Islet of Langerhans (tissue), 1 donor: ENCODE data around the gene HOXA11.

Experiments used
- FAIRE-seq: peaks from one replicate; lab custom pipeline; 2011; peaks lifted over from hg19 to GRCh38; lab: Jason Lieb, UNC

Gene HOXA11

DNA sequence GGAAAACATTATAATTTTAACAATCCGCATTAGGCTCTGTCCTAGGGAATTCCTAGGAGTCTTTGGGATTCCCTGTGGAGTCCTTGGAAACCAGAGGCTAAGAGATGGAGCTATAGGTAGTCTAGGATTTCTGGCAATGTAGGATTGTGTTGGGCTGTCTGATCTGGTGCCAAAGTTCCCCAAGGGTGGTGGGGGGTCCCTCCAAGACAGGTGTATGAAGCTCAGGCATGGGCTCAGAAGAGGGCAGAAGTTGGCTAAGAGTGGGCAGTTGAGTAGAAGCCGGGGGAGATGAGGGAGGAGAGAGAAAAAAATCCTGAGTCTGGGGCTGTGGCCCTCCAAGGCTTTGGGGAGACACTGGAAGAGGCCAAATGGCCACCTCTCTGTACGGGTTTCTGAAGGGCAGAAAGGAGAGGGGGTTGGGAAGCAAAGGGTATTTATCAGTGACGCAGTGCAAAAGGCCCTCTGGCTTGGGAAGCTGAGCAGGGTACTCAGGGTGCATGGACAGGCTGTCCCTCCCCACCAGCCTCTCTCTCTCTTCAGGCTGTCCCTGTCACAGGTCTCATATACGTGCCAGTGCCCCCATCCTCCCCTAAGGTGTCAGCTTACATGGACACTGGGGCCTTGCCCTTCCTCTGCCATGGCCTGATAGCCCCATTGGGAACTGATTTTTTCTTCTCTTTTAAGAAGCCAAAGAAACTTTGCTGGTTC, 38.4 kb downstream of the HOXA11 start:
- FAIRE-seq: no peak

DNA sequence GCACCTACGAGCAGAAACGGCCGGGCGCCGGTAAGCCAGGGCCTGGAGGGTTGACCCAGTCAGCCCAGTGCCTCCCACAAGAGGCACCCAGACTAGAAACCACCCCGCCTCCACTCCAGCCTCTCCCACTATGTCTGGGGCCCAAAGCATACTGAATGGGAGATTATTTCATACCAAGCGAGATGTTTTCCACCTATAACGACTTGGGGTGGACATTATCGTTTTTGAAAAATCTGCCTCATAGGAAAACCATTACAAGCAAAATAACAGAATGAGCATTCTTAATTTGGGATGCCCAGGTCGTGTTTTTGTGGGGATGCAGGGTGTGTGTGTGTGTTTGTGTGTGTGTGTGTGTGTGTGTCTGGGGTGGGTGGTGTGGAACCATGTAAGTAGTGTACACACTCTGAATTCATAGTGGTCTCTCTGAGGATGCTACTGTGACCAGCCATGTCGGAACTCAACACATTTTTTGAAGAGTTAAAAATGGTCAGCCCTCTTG, 39.1 kb downstream of the HOXA11 start:
- FAIRE-seq: no peak

DNA sequence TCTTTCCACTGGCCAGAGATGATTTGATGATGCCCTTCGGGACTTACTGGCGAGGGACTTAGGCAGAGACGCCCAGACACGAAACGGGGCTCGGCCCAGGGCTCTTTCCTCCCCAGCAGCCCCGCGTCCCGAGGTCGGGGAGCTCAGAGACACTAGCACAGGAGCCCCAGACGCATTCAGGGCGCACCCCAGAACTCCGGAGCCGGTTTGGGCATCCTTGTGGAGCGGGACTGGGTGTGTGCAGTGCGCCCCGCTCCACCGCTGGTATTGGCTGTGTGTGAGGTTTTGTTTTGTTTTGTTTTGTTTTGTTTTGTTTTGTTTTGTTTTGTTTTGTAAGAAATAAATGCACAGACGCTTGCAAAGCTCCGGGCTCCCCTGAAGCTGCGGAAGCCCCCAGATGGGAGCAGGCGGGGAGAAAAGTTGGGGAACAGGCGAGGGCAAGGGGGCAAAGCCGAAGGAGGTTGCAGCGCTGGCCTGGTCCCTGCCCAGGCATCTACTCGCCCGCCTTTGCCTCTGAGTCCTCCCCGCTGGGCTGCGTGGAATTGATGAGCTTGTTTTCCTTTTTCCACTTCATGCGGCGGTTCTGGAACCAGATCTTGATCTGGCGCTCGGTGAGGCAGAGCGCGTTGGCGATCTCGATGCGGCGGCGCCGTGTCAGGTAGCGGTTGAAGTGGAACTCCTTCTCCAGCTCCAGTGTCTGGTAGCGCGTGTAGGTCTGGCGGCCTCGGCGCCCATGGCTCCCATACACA, 39.7 kb downstream of the HOXA11 start:
- FAIRE-seq: no peak

DNA sequence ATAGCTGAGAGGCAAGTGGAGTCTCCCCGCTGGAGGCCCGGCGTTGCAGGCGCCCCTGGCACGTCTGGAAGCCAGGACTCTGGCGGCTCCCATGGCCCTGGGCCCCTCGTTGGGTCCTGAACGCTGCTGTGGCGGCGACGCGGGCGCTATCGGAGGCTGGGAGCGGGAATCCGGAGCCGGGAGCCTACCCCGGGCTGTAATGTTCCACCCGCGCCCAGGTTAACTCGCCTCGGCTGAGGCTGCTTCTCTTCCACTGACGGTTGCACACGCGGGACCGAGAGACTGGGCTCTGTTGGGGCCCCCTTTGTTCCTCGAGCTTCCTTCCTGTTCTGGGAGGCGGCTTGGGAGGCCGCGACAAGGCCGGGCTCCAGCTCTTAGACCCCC, 40.3 kb downstream of the HOXA11 start:
- FAIRE-seq: no peak

DNA sequence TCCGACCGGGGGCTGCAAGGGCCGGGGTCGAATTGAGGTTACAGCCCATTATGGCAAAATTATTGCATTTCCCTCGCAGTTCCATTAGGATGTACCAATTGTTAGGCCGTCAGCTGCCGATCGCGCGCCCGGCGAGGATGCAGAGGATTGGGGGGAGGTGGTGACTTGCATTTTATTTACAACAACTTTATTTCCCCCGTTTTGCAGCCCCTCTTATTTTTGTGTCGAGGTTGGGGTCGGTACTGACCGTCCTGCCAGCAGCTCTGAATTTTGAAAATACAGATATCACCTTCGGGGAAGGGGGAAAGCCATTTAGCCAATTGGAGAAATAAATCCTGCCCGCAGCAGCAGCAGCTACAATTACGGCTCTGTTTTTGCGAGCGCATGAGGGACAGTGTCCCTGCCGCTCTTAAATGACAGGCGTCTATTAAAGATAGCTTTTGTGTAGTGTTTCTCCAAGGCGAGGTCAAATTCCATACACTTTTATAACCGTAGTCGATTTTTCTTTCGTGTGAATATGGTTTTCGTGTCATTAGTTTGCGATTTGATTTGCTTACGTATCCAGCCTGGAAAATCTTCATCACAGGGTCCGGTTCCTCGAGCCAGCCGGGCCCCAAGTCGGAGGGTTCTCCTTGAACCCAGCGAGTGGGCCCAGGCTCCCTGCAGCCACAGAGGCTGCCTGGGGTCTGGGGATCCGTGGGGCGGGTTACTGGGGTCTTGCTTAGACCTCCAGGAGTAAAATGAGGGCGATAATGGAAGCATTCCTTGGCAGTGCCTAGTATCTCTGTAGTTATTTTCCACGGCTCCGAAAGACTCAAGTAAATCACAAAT, 40.9 kb downstream of the HOXA11 start:
- no peak for FAIRE-seq

DNA sequence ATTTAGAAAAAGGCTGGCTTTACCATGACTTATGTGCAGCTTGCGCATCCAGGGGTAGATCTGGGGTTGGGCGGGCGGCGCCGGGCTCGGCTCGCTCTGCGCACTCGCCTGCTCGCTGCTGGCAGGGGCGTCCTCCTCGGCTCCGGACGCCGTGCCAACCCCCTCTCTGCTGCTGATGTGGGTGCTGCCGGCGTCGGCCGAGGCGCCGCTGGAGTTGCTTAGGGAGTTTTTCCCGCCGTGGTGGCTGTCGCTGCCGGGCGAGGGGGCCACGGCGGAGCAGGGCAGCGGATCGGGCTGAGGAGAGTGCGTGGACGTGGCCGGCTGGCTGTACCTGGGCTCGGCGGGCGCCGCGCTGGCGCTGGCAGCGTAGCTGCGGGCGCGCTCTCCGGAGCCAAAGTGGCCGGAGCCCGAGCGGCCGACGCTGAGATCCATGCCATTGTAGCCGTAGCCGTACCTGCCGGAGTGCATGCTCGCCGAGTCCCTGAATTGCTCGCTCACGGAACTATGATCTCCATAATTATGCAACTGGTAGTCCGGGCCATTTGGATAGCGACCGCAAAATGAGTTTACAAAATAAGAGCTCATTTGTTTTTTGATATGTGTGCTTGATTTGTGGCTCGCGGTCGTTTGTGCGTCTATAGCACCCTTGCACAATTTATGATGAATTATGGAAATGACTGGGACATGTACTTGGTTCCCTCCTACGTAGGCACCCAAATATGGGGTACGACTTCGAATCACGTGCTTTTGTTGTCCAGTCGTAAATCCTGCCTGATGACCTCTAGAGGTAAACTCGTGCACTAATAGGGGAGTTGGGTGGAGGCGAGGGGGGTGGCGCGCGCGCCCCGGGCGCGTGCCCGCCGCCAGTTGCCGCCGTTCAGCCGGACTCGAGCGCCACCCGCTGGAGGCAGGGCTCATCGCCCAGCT, 41.7 kb downstream of the HOXA11 start, which contains the start of gene HOXA5:
HOXA5 (minus strand) TSS at position 659 of the 927 bp plus-strand sequence; CDS start at position 585, 74 bp downstream.
- FAIRE-seq: no peak

DNA sequence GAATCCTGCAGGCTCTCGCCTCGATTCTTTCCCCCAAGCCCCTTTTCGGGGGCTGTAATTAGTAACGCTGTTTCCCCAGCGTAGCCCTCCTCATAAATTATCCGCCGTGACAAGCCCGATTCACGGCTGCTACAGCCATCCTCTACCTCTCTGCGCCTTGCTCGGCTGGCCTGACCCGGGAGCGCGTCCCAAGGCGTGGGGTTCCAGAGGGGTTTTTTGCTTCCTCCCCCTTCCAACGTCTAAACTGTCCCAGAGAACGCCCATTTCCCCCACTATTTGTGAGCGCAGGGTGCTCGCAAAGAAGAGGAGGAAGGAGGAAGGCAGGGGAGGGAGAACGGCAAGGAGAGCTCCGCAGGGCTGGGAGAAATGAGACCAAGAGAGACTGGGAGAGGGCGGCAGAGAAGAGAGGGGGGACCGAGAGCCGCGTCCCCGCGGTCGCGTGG, 42.4 kb downstream of the HOXA11 start:
- FAIRE-seq: no peak

DNA sequence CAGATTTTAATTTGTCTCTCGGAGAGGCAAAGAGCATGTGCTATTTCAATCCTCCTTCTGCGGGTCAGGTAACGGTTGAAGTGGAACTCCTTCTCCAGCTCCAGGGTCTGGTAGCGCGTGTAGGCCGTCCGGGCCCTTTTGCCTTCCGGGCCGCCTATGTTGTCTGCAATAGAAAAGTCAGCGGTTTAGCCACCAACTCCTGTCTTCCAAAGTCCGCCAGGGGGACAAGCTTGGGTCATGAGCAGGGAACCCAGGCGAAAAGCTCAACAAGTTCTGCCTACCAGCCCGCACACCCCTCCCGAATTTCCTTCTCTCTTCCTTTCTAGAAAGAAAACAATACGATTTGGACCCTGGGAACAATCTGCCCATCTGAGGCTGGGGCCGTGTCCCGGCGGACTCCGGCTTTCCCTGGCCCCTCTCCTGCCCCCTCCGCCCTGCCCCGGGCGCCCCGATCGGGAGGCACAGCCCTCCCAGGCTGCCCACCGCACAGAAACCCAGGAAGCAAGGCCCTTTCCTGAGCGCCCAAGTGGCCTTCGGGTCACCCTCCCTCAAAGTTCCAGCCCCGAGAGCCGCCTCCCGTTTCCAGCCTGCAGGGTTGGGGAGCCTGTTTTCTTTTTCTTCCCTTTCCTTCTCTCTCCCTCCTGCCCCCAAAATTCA, 43.0 kb downstream of the HOXA11 start:
- FAIRE-seq: no peak

DNA sequence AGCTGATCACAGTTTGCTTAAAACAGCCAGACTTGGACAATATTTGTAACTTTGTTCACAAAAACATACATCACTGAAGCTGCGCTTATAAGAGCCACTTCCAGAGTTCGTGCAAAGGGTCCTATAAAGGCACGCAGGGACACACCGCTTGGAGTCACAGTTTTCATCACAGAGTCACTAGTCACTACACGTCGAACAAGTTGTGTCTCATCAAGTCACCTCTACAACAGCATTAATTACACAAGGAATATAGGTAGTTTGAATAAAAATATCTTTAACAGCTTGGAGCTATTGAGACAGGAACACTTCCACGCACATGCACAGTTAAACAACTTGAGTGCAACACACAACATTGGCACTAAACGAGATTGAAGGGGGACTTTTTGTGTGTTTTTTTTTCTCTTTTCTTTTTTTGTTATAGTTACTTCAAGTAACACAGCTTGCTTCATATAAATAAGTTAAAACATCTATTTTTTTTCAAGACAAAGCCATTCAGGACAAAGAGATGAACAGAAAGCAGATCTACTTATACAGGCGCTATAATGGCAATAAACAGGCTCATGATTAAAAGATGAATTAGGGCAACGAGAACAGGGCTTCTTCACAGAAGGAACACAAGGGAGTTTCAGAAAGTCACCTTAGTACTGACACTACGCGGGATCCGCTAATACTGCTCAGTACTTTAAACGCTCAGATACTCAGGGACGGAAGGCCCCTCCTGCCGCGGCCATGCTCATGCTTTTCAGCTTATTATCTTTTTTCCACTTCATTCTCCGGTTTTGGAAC, 43.7 kb downstream of the HOXA11 start:
- FAIRE-seq: no peak

DNA sequence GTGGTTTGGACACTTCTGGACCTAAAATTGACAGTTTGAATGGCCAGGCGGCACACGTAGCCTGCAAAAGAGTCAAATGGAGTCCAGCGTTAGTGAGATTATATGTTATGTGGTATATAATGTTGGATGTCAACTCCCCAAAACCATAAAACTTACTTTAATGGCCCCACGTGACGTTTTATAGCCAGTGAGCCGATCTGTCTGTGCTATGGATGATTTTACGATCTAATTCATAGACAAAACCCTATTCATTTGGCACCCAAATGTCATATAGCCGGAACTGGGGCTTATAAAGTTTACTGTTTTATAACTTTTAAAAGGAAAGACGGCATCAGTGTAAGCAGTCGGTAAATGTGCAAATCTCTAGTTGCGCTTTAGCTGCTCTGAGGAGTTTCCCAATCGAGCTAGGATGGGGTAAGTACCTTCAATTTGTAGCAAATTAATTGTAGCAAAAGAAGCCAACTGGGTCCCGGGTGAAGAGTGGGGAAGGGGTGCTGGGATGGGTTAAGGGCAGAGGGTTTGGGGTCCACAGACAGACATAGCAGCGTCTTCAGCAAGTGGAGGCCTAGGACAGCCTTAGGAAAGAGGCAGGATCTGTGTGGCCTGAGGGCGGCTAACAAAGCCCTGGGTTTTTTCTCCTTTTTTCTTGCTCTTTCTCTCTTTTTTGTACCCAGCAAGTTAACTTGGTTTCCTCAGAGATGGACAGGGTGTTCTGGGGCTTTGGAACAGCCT, 44.7 kb downstream of the HOXA11 start:
- no peak for FAIRE-seq

DNA sequence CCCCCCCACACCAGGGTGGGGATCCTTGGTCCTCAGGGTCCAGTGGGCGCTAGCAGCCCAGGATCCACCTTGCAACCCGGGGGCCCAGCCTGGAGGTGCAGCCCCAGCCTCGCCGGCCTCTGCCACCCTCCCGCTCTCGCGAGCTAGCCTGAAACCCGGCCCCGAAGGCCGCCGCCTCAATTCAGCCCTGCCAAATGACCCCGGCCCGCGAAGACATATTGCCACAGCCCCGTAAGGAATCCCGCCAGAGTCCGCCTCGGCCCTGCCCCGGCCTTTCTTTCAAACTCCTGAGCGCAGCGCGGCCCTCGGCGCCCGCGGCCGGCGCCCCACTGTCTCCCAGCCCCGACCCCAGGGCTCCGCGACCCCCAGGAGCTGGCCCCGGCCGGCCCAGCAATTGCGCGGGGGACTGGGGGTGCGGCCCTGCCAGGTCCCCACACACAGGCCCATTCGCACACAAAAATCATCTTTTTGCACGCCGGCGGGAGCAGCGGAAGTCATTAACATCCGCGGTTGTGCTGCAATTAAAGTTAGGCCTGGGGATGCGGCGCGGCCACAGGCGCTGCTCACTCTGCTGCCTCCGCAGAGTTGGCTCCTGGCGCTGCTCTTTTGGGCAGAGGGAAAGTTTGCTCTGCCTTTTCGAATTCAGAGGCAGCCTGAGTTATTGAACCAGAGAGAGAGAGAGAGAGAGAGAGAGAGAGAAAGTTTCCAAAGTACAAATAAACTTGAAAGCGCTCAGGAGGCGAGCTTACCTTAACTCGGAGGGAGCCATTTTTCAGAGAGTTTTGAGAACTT, 45.5 kb downstream of the HOXA11 start:
- FAIRE-seq: no peak

DNA sequence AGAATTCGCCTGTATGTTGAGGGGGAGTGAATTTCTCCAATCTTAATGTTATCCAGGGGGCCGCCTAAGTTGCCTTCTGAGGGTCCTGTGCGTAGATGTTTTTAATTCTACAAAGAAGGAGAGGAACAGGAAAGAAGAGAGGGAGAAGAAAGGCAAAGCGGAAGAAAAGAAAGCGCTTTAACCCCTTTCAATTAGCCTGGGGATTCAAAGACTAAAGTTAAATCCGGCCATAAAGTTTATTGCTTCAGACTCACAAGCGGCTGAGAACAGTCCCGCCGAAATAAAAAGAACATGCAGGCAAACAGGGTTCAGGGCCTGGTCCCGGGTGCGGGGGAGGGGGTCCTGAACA, 46.1 kb downstream of the HOXA11 start:
- no peak for FAIRE-seq

DNA sequence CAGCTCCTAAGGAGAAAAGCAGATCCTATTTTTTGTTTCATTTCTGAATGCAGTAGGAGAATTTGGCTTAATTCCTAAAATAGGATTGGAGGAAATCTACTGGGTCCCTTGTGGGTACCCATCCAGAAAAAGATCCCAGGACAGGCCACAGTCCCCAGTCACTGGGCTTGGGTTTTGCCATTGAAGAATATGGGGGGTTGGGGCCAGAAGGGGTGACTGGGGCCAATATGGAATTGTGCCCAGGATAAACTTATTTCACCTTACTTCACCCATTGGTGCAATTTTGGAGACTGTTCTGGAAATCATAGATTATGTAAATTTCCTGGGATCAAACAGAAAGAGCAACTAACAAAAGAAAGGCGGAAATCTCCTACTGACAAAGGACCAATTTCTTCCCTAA, 46.6 kb downstream of the HOXA11 start:
- no peak for FAIRE-seq

DNA sequence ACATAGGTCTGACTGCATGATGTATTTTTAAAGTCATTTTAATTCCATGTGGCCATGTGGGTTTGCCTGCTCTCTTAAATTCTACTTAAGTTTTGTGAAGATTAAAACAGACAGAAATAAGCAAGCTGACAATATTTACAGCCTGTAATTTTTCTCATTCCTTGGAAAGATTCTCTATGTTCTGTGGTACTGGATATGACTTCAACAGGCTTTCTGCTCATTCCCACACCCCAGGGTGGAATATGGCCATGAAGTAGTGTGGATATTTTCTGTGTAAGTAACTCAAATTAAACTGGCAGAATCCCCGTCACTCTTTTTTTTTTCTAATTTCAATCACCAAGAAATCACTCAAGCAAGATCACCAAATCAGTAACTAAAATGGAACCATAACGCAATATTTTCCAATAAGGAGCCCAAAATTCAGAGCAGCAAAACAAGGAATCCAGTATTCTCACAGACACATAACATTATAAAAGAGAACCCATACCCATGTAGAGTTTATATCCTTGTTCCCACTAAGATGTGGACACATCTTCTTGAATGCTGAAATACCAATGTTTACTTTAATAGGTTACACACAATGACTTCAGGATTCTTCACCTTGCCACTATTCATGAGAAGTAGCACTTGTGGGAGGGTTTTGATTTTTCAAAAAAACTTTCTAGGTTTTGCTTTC, 47.3 kb downstream of the HOXA11 start:
- no peak for FAIRE-seq

DNA sequence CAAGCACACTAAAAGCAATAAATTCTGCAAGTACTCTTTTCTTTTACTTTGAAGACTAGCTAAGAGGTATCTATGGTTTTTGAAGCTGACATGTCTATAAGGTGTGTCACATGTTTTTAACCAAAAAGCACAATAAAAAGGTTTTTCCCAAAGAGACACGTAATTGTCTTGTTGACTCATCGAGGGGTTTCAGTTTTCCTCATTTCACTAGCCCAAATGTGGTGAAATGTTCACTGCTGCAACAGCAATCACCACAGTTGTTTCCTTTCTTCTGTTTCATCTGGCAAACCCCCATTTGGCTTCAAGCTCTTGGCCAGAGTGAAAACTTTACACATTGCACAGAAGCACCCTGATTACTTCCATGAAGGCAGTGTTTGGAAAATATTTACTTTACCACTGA, 50.6 kb downstream of the HOXA11 start:
- no peak for FAIRE-seq

DNA sequence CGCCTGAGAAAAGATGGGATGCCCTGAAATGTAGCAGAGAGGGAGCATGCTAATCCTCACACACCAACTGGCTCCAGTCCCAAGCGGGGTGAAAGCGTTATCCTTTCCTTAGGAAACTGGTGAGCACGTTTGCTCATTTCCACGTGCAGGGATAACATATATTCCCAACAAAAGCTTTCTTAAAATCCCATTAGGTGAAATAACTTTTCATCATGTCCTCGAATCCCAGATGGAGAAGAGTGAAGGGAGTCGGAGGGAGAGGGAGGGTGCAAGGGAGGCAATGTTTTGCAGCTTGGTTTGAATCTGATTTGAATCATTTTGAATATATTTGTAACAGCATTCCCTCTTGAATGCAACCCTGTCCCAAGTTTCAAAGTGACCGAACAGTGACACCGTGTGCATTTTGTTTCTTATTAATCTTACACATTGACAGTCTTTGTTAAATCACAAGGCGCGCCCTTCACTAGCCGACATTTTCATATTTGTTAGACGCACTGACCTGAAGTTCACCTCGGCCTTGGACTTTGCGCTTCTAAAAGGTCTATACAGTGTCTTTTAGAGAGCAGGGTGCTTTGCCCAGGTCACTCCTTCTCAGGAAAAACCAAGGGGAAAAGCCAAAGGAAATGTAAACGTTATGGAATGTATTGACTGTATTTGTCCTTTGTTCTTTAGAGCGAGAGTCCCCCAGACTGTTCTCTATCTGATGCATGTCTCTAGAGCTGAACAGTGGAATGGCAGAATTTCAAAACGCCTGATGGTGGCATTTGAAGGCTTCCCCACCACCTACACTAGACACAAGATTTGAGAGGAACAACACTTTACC, 51.4 kb downstream of the HOXA11 start:
- FAIRE-seq: no peak

DNA sequence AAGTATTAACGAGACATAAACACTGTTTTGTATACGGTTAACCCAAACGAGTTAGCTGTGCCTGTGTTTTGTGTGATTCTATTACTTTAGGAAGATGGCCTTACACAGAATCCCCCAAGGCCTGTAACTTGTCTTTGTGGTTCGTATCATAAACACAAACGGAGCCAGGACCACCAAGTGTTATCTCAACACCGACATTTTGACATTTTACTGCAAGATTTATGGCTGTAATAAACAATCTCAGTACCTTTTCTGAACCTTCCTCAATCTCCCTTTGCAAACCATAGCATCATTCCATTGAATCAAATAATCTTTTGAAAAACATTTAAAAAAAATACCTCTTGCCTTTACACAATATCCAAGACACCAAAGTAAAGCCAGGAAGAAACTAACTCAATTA, 52.1 kb downstream of the HOXA11 start:
- FAIRE-seq: no peak
